H9 (cell line): ENCODE measurements around the gene ZNF283. TPM values are rescaled to one million over a fixed set of nuclear protein-coding genes. Genes with fewer than 3 reads are reported as not detected.

Experiments
- DNase-seq: peaks from one replicate; pipeline ENCODE4 v3.0.0-alpha.2; 2017
- H2AFZ ChIP-seq: one replicate; pipeline ENCODE4 v1.6.1; 2013; ENCODE audit warnings: mild to moderate bottlenecking, low read length, control low read depth, moderate library complexity
- H2AK5ac ChIP-seq: 2 replicates; pipeline ENCODE4 v1.6.1; 2013; ENCODE audit warnings: low read length, control low read depth, mixed read lengths; ENCODE audit not compliant: insufficient read length
- H2BK120ac ChIP-seq: one replicate; pipeline ENCODE4 v1.6.1; 2013; ENCODE audit warnings: low read depth, mild to moderate bottlenecking, low read length, control low read depth, inconsistent platforms; ENCODE audit not compliant: poor library complexity, severe bottlenecking
- H2BK12ac ChIP-seq: 2 replicates; pipeline ENCODE4 v1.6.1; 2013; ENCODE audit warnings: low read length, control low read depth, mixed read lengths, low read depth; ENCODE audit not compliant: insufficient read length
- H2BK15ac ChIP-seq: 2 replicates; pipeline ENCODE4 v1.6.1; 2013; ENCODE audit warnings: low read depth, low read length, control low read depth
- H2BK20ac ChIP-seq: one replicate; pipeline ENCODE4 v1.6.1; 2013; ENCODE audit warnings: low read depth, mild to moderate bottlenecking, low read length, control low read depth, inconsistent platforms; ENCODE audit not compliant: poor library complexity, severe bottlenecking
- H2BK5ac ChIP-seq: 2 replicates; pipeline ENCODE4 v1.6.1; 2013; ENCODE audit warnings: low read length, control low read depth, mixed read lengths; ENCODE audit not compliant: insufficient read length
- H3K14ac ChIP-seq: 2 replicates; pipeline ENCODE4 v1.6.1; 2013; ENCODE audit warnings: low read length, control low read depth; ENCODE audit not compliant: insufficient read depth
- H3K18ac ChIP-seq: 2 replicates; pipeline ENCODE4 v1.6.1; 2013; ENCODE audit warnings: low read depth, mild to moderate bottlenecking, mixed read lengths, low read length, control low read depth; ENCODE audit not compliant: insufficient read length
- H3K23ac ChIP-seq: 2 replicates; pipeline ENCODE4 v1.6.1; 2013; ENCODE audit warnings: low read length, control low read depth, mixed read lengths, low read depth; ENCODE audit not compliant: insufficient read length
- H3K23me2 ChIP-seq: 2 replicates; pipeline ENCODE4 v1.6.1; 2013; ENCODE audit warnings: low read depth, mild to moderate bottlenecking, mixed read lengths, low read length, control low read depth; ENCODE audit not compliant: insufficient read length, poor library complexity, severe bottlenecking
- H3K27ac ChIP-seq: 2 replicates; pipeline ENCODE4 v1.5.1; 2013; ENCODE audit warnings: low read length, control low read depth, mixed read lengths, low read depth; ENCODE audit not compliant: insufficient read length
- H3K27me3 ChIP-seq: 2 replicates; pipeline ENCODE4 v1.6.1; 2013; ENCODE audit warnings: low read length, control low read depth, inconsistent platforms; ENCODE audit not compliant: insufficient read depth
- H3K4ac ChIP-seq: 2 replicates; pipeline ENCODE4 v1.6.1; 2013; ENCODE audit warnings: low read depth, mild to moderate bottlenecking, control low read depth, inconsistent platforms, low read length, moderate library complexity
- H3K4me1 ChIP-seq: 2 replicates; pipeline ENCODE4 v1.6.1; 2013; ENCODE audit warnings: low read length, control low read depth, inconsistent platforms; ENCODE audit not compliant: insufficient read depth
- H3K4me2 ChIP-seq: 2 replicates; pipeline ENCODE4 v1.6.1; 2013; ENCODE audit warnings: low read length, control low read depth, mixed read lengths; ENCODE audit not compliant: insufficient read length, insufficient read depth
- H3K56ac ChIP-seq: 2 replicates; pipeline ENCODE4 v1.6.1; 2013; ENCODE audit warnings: low read depth, mild to moderate bottlenecking, mixed read lengths, low read length, control low read depth; ENCODE audit not compliant: insufficient read length
- H3K79me1 ChIP-seq: 2 replicates; pipeline ENCODE4 v1.6.1; 2013; ENCODE audit warnings: low read depth, mild to moderate bottlenecking, moderate library complexity, low read length, control low read depth, inconsistent platforms; ENCODE audit not compliant: insufficient read depth, poor library complexity, severe bottlenecking
- H3K79me2 ChIP-seq: 2 replicates; pipeline ENCODE4 v1.6.1; 2013; ENCODE audit warnings: low read length, control low read depth, inconsistent platforms; ENCODE audit not compliant: insufficient read depth
- H3K9ac ChIP-seq: 2 replicates; pipeline ENCODE4 v1.6.1; 2013; ENCODE audit warnings: low read length, control low read depth, mixed read lengths; ENCODE audit not compliant: insufficient read length; ENCODE audit errors: extremely low read depth
- H3K9me3 ChIP-seq: one replicate; pipeline ENCODE4 v1.6.1; 2013; ENCODE audit warnings: low read depth, low read length, inconsistent platforms; ENCODE audit not compliant: control insufficient read depth
- H3T11ph ChIP-seq: one replicate; pipeline ENCODE4 v1.6.1; 2013; ENCODE audit warnings: mild to moderate bottlenecking, low read length, control low read depth, inconsistent platforms
- H4K20me1 ChIP-seq: one replicate; pipeline ENCODE4 v1.6.1; 2013; ENCODE audit not compliant: control insufficient read depth, insufficient read length, insufficient read depth
- H4K5ac ChIP-seq: 2 replicates; pipeline ENCODE4 v1.6.1; 2013; ENCODE audit warnings: low read depth, mild to moderate bottlenecking, mixed read lengths, low read length, control low read depth; ENCODE audit not compliant: insufficient read length
- H4K8ac ChIP-seq: replicated peaks from 2 replicates; pipeline ENCODE4 v1.6.1; 2013; ENCODE audit warnings: low read length, control low read depth, mixed read lengths, low read depth; ENCODE audit not compliant: insufficient read length
- H4K91ac ChIP-seq: 2 replicates; pipeline ENCODE4 v1.6.1; 2013; ENCODE audit warnings: low read depth, mild to moderate bottlenecking, moderate library complexity, mixed read lengths, low read length, control low read depth; ENCODE audit not compliant: insufficient read length
- H3K27ac Mint-ChIP-seq, 3 experiments: 2 replicates in 2 of 3; 3 replicates in 1 of 3; pipeline ENCODE4 v1.8.0; 2020 to 2021; ENCODE audit warnings: mixed read lengths in 3 of 3, mild to moderate bottlenecking in 1 of 3, moderate library complexity in 1 of 3
- H3K27me3 Mint-ChIP-seq: 2 replicates; pipeline ENCODE4 v1.8.0; 2021; ENCODE audit warnings: low read depth, mild to moderate bottlenecking, moderate library complexity, mixed read lengths
- H3K36me3 Mint-ChIP-seq, 3 experiments: 2 replicates in 2 of 3; 3 replicates in 1 of 3; pipeline ENCODE4 v1.8.0; 2020 to 2021; ENCODE audit warnings: low read depth in 3 of 3, mixed read lengths in 3 of 3; ENCODE audit not compliant: insufficient read depth in 1 of 3
- H3K4me1 Mint-ChIP-seq, 2 experiments: 2 replicates each; pipeline ENCODE4 v1.8.0; 2020; ENCODE audit warnings: mixed read lengths in 2 of 2
- H3K4me3 Mint-ChIP-seq, 2 experiments: 2 replicates in 1 of 2; 3 replicates in 1 of 2; pipeline ENCODE4 v1.8.0; 2020 to 2021; ENCODE audit warnings: mild to moderate bottlenecking in 2 of 2, mixed read lengths in 2 of 2, moderate library complexity in 1 of 2
- H3K9me3 Mint-ChIP-seq, 2 experiments: 2 replicates in 1 of 2; 3 replicates in 1 of 2; pipeline ENCODE4 v1.8.0; 2020; ENCODE audit warnings: mild to moderate bottlenecking in 2 of 2, mixed read lengths in 2 of 2, moderate library complexity in 1 of 2
- WGBS: extraction: QIAGEN DNeasy Blood & Tissue Kit; methylation state at CpG from one replicate; pipeline ENCODE4 v1.1.7; 2013; ENCODE audit warnings: missing lambda C conversion rate, low lambda C conversion rate, mixed read lengths; ENCODE audit not compliant: insufficient read length; ENCODE audit errors: extremely low coverage; 5-methylcytosine and 5-hydroxymethylcytosine counted together
- total RNA-seq: library from RNA; stranded (reverse); gene quantifications from 2 replicates; pipeline ENCODE4 v1.2.1, GENCODE V29; 2021
- TF ChIP-seq, protein P1 (sequence below): fragments of 200-600 bp; sonication (generic); conservative IDR thresholded peaks from 3 replicates; pipeline ENCODE4 v1.8.0; 2021; ENCODE audit warnings: antibody characterized with exemption, mild to moderate bottlenecking

Gene ZNF283
- total RNA-seq, 1 experiment from 2014 or later: 10.4 TPM

DNA sequence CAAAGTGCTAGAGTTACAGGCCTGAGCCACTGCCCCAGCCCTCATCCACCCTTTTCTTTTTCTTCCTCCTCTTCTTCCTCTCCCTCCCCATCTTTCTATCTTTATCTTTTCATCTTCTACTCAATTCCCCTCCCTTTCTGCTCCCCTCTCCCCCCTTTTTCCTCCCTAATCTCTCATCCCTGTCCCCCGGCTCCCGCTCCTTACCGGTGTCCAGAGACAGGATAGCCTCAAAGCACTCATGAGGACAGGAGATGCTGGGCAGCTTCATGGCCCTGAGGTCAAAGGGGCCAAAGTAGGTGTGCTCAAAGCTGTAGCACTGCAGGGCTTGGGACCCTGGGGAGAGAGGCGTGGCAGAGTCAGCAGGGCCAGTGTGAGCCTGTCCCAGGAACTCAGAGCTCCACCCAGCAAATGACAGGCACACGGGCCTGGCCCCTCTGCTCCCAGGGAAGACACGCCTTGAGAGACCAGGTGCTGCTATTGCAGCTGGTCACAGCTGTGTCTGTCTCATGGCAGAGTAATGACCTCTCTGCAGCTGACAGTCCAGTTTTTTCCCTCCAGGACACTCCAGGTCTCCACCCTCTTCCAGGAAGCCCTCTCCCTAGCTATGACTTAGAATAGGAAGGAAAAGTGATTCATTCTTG is 27.5 kb upstream of the ZNF283 start:
- no CpG with 5 or more reads among the region's 6 CpGs for WGBS
- H3K4me3 Mint-ChIP-seq: peak overlapping the region; percentile 70 to 86
- no peak overlapping the region for H3K56ac ChIP-seq
- H3K4me1 Mint-ChIP-seq: peaks cover 4 to 11% of the 10 kb centered on the region in 2 experiments; a peak in 3 of 4 replicates
- TF ChIP-seq, protein P1, sequence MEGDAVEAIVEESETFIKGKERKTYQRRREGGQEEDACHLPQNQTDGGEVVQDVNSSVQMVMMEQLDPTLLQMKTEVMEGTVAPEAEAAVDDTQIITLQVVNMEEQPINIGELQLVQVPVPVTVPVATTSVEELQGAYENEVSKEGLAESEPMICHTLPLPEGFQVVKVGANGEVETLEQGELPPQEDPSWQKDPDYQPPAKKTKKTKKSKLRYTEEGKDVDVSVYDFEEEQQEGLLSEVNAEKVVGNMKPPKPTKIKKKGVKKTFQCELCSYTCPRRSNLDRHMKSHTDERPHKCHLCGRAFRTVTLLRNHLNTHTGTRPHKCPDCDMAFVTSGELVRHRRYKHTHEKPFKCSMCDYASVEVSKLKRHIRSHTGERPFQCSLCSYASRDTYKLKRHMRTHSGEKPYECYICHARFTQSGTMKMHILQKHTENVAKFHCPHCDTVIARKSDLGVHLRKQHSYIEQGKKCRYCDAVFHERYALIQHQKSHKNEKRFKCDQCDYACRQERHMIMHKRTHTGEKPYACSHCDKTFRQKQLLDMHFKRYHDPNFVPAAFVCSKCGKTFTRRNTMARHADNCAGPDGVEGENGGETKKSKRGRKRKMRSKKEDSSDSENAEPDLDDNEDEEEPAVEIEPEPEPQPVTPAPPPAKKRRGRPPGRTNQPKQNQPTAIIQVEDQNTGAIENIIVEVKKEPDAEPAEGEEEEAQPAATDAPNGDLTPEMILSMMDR: no peak
- H3K14ac ChIP-seq: no peak overlapping the region
- DNase-seq: peak; percentile 76
- H3K9ac ChIP-seq: no peak overlapping the region
- no peak overlapping the region for H2AFZ ChIP-seq
- no peaks in the 10 kb centered on the region for H3K4me1 ChIP-seq
- H4K91ac ChIP-seq: no peak overlapping the region
- peaks cover 2% of the 10 kb centered on the region for H4K20me1 ChIP-seq
- H3K9me3 Mint-ChIP-seq: no peaks in the 10 kb centered on the region; a peak in 3 of 5 replicates
- no peak overlapping the region for H2BK120ac ChIP-seq
- H3K9me3 ChIP-seq: no peaks in the 10 kb centered on the region
- no peak overlapping the region for H4K8ac ChIP-seq
- H3K18ac ChIP-seq: no peak overlapping the region
- H3K23me2 ChIP-seq: peaks cover 5% of the 10 kb centered on the region
- peak overlapping the region; percentile 47 for H3K4me2 ChIP-seq
- no peak overlapping the region for H3K4ac ChIP-seq
- peaks cover 89% of the 10 kb centered on the region for H3K27me3 Mint-ChIP-seq
- H3K79me1 ChIP-seq: no peaks in the 10 kb centered on the region
- H2BK20ac ChIP-seq: no peak overlapping the region
- no peak overlapping the region for H3K27ac ChIP-seq
- no peaks in the 10 kb centered on the region; a peak in 1 of 7 replicates for H3K36me3 Mint-ChIP-seq
- no peaks in the 10 kb centered on the region for H3K79me2 ChIP-seq
- no peak overlapping the region for H3T11ph ChIP-seq
- H3K27me3 ChIP-seq: peaks cover 9% of the 10 kb centered on the region
- H2AK5ac ChIP-seq: no peak overlapping the region
- H2BK15ac ChIP-seq: no peak overlapping the region
- H3K27ac Mint-ChIP-seq: no peak overlapping the region
- H2BK5ac ChIP-seq: no peak overlapping the region
- no peak overlapping the region for H4K5ac ChIP-seq
- H2BK12ac ChIP-seq: no peak overlapping the region
- no peak overlapping the region for H3K23ac ChIP-seq
